Activated CD8-positive, alpha-beta T cell treated with anti-CD3 and anti-CD28 coated beads for 36 hours (primary cell): ENCODE data around the gene GAS2L3. TPM values are rescaled to one million over a fixed set of nuclear protein-coding genes. Genes with fewer than 3 reads are reported as not detected.
"Not testable (repeated sequence)": the region's sequence is repeated elsewhere in the genome, so short reads cannot be mapped to it uniquely, and the experiment has no call there.

Experiments
- ATAC-seq: fragments of 200-7000 bp; cut with Tn5 transposase; one replicate; pipeline ENCODE4 v1.10.0; 2021; ENCODE audit warnings: mild to moderate bottlenecking, moderate library complexity
- CTCF ChIA-PET: fragments of 350-600 bp; sonication (Branson Sonifier 250); formaldehyde crosslinking; loops from one replicate; lab custom pipeline; 2021; ENCODE audit warnings: antibody characterized with exemption; lab: Charles Lee
- POLR2A ChIA-PET: fragments of 350-600 bp; sonication (Branson Sonifier 250); formaldehyde crosslinking; loops from one replicate; lab custom pipeline; 2021; ENCODE audit warnings: antibody characterized with exemption; lab: Charles Lee
- DNase-seq: peaks from one replicate; pipeline ENCODE4 v3.0.0-alpha.2; 2020
- H3K27ac Mint-ChIP-seq: one replicate; pipeline ENCODE4 v1.8.0; 2021; ENCODE audit warnings: mild to moderate bottlenecking, mixed read lengths
- H3K27me3 Mint-ChIP-seq: one replicate; pipeline ENCODE4 v1.8.0; 2021; ENCODE audit warnings: mixed read lengths
- H3K36me3 Mint-ChIP-seq: one replicate; pipeline ENCODE4 v1.8.0; 2021; ENCODE audit warnings: low read depth, mixed read lengths
- H3K4me1 Mint-ChIP-seq: one replicate; pipeline ENCODE4 v1.8.0; 2021; ENCODE audit warnings: low read depth, mixed read lengths
- H3K4me3 Mint-ChIP-seq: one replicate; pipeline ENCODE4 v1.8.0; 2021; ENCODE audit warnings: mild to moderate bottlenecking, moderate library complexity, mixed read lengths
- H3K9me3 Mint-ChIP-seq: one replicate; pipeline ENCODE4 v1.8.0; 2021; ENCODE audit warnings: mixed read lengths
- CTCF ChIP-seq: fragments of 200-600 bp; IDR thresholded peaks from one replicate; pipeline ENCODE4 v1.8.0; 2022; ENCODE audit warnings: antibody characterized with exemption, mild to moderate bottlenecking
- intact Hi-C: fragments of 100-400 bp; cut with micrococcal nuclease; formaldehyde crosslinking; loops from one replicate; pipeline ENCODE4 v1.10.0; 2022
- total RNA-seq, 2 experiments: library from RNA; stranded (reverse); gene quantifications; one replicate each; pipeline ENCODE4 v1.2.3, GENCODE V29; 2021

GAS2L3 gene
- total RNA-seq, 2 experiments from 2014 or later, result 1.3 to 2.1 TPM

DNA sequence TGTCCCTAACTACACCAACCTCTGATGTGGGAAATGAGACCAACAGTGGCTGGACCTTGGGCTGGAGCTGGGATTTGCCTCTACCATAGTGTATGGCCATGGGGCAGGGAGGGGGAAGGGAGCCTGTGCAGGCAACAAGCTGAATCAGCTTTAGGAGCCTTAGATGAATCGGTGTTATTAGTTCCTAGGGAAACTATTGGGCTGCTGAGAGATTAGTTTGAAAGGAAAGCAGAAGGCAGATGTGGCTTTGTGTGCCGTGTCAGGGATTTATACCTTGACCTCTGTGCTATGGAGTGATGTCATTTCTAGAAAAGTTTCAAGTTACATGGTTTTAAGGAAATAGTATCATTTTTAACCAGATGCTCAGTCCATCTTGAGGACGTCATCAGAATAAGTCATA is 19.5 kb upstream of the GAS2L3 start:
- no peaks in the 10 kb centered on the region for H3K9me3 Mint-ChIP-seq
- H3K4me1 Mint-ChIP-seq, result no peaks in the 10 kb centered on the region
- ChIA-PET POLR2A (no interaction called here), CTCF (interaction anchor here (1.0 to 1.5 kb wide), 6 partner anchors 11 to 319 kb away, joined by 3 to 7 read pairs (median 5); no protein-coding TSS in a partner anchor)
- H3K27me3 Mint-ChIP-seq, result peaks cover 4% of the 10 kb centered on the region
- H3K4me3 Mint-ChIP-seq, result no peak overlapping the region
- ATAC-seq (no peak), DNase-seq (no peak)
- H3K36me3 Mint-ChIP-seq, result no peaks in the 10 kb centered on the region
- intact Hi-C loops, result loop anchor here (2.0 kb wide), 1 partner anchor 319 kb away; no protein-coding TSS in a partner anchor
- TF ChIP-seq CTCF, result no peak
- H3K27ac Mint-ChIP-seq, result no peak overlapping the region

DNA sequence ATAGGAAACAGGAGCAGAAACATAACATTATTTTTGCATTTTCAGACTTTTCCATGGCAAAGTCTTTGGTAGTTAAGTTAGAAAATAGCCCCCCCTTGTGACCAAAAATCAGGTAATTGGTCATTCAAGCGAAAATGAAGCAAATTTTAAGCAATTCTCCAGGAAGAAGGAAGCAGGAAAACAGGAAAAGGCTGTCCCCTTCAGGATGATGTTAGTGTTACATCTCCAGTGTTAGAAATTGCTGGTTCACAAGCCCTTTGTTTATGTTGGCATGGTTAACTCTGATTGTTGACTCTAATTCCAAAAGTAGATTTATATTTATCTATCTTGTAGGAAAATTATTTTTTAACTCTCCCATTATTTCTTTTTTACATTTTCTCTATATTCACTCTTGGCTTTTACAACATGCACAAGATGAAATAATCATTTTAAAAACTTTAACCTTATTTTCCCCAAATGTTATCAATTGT is 18.8 kb upstream of the GAS2L3 start:
- ATAC-seq, result no peak
- Mint-ChIP-seq H3K36me3 (no peaks in the 10 kb centered on the region), H3K4me3 (no peak overlapping the region), H3K27me3 (peaks cover 4% of the 10 kb centered on the region), H3K4me1 (no peaks in the 10 kb centered on the region), H3K9me3 (no peaks in the 10 kb centered on the region), H3K27ac (no peak overlapping the region)
- ChIA-PET POLR2A (interaction anchor here (0.6 kb wide), 1 partner anchor 345 kb away, joined by 3 read pairs; no protein-coding TSS in a partner anchor), CTCF (interaction anchor here (0.9 to 1.5 kb wide), 6 partner anchors 21 to 400 kb away, joined by 3 to 10 read pairs (median 6); no protein-coding TSS in a partner anchor)
- TF ChIP-seq CTCF, result peak; percentile 58
- DNase-seq, result no peak
- intact Hi-C loops, result loop anchor here (2.0 kb wide), 1 partner anchor 320 kb away; no protein-coding TSS in a partner anchor

DNA sequence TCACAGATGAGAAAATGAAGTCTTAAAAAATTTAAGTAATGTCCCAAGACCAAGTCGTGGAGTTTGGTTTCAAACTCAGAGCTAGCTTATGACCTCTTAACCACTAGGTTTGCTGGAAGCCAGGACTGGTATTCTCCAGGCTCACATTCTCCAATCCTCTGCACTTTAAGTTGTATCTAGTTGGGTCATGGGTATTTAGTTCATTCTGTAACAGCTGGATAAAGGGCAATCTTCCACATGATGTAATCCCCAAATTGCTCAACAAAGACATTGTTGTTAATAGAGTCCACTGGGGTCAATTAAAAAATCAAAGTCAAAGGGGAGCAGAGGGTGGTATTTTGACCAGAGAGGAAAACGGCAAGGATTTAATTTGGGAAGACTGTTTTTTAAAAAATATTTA is 17.8 kb upstream of the GAS2L3 start:
- Mint-ChIP-seq H3K27me3 (peaks cover 4% of the 10 kb centered on the region), H3K4me1 (no peaks in the 10 kb centered on the region), H3K36me3 (no peaks in the 10 kb centered on the region), H3K9me3 (no peaks in the 10 kb centered on the region), H3K4me3 (no peak overlapping the region), H3K27ac (no peak overlapping the region)
- DNase-seq, result no peak
- no peak for ATAC-seq
- CTCF ChIA-PET, result interaction anchor here (1.2 kb wide), 1 partner anchor 321 kb away, joined by 10 read pairs; no protein-coding TSS in a partner anchor
- no peak for TF ChIP-seq CTCF
- POLR2A ChIA-PET, result no interaction called here
- intact Hi-C loops, result loop anchor here (2.0 kb wide), 1 partner anchor 321 kb away; no protein-coding TSS in a partner anchor

DNA sequence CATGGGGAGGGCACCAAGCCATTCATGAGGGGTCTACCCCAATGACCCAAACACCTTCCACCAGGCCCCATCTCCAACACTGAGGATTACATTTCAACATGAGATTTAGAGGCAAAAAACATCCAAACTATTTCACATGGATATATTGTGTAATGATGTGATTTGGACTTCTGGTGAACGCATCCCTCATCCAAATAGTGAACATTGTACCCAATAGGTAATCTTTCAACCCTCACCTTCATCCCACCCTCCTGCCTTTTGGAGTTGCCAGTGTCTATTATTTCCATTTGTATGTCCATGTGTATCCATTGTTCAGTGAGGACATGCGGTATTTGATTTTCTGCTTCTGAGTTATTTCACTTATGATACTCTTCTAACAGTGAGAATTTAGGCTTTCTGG is 16.1 kb upstream of the GAS2L3 start:
- DNase-seq (no peak), ATAC-seq (no peak)
- CTCF ChIA-PET, result no interaction called here
- H3K36me3 Mint-ChIP-seq, result no peaks in the 10 kb centered on the region
- POLR2A ChIA-PET, result no interaction called here
- H3K9me3 Mint-ChIP-seq, result no peaks in the 10 kb centered on the region
- H3K4me3 Mint-ChIP-seq, result no peak overlapping the region
- H3K27me3 Mint-ChIP-seq, result peaks cover 4% of the 10 kb centered on the region
- H3K4me1 Mint-ChIP-seq, result no peaks in the 10 kb centered on the region
- intact Hi-C loops, result no loop called here
- no peak for TF ChIP-seq CTCF
- no peak overlapping the region for H3K27ac Mint-ChIP-seq

- H3K27me3 Mint-ChIP-seq, H3K4me1 Mint-ChIP-seq, ATAC-seq, H3K9me3 Mint-ChIP-seq, H3K4me3 Mint-ChIP-seq, H3K36me3 Mint-ChIP-seq, DNase-seq, POLR2A ChIA-PET, CTCF ChIA-PET, intact Hi-C loops, H3K27ac Mint-ChIP-seq: not testable (repeated sequence)
Measured at GRCh38 chr12:100559261-100559660, 14.2 kb upstream of the GAS2L3 start.
